Liver (tissue), 3 donors: ENCODE measurements around the gene ALK.

Experiments used
- CTCF ChIP-seq: fragments of 150-350 bp; IDR thresholded peaks from 2 replicates; pipeline ENCODE4 v1.5.1; 2017; ENCODE audit warnings: improper control_type of control experiment, low read depth, low read length; ENCODE audit not compliant: missing input control
- TAF1 ChIP-seq: conservative IDR thresholded peaks from 2 replicates; pipeline ENCODE4 v1.6.1; 2016; ENCODE audit warnings: antibody characterized with exemption, mild to moderate bottlenecking
- ZBTB33 ChIP-seq: IDR thresholded peaks from 2 replicates; pipeline ENCODE4 v1.6.1; 2016; ENCODE audit warnings: antibody characterized with exemption
- donor health status: healthy.
- donor health status: healthy.

DNA sequence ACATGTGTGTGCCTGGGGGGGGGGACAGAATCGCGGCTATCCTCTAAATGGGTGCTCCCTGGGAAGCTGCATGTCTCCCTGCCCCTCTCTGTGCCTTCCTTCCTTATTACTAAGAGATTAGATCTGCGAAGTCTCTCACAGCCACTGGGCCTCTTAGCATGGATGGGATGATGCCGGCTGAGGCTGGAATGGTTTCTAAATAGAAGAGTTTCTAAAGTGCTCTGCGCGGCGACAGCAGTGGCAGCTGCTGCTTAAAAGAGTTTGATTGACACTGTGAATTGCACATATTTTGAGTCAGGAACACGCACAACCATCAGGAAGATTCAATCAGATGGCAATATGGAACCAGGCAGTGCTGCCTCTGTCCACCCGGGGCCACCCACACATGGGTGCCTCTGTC, 642.4 kb downstream of the ALK start:
- TF ChIP-seq CTCF: no peak
- no peak for TF ChIP-seq TAF1
- TF ChIP-seq ZBTB33: no peak
